HepG2 (cell line): ENCODE data around the gene PAK1. TPM values are rescaled to one million over a fixed set of nuclear protein-coding genes. Genes with fewer than 3 reads are reported as not detected.
A peak's percentile ranks its signal among the peaks of the same experiment; 100 is the strongest.

Experiments
- ATAC-seq: fragments of 200-7000 bp; cut with Tn5 transposase; 3 replicates; pipeline ENCODE4 v1.9.1; 2020; ENCODE audit warnings: mild to moderate bottlenecking, moderate library complexity
- BruUV-seq: library from RNA; stranded (reverse); fragments of 400-500 nt; replicated peaks from 2 replicates; lab custom pipeline; 2021; lab: Mats Ljungman, UMichigan
- CTCF ChIA-PET: fragments of 300-600 bp; formaldehyde crosslinking; extraction: SDS; loops from one replicate; lab custom pipeline; 2021; ENCODE audit warnings: low total read pairs, inconsistent platforms, low intra/inter-chr PET ratio; lab: Yijun Ruan, JAX
- POLR2A ChIA-PET: fragments of 350-600 bp; sonication (Branson Sonifier 250); formaldehyde crosslinking; loops from one replicate; lab custom pipeline; 2020; ENCODE audit warnings: antibody characterized with exemption, inconsistent platforms; lab: Yijun Ruan, JAX
- DNase-seq: peaks from one replicate; pipeline ENCODE4 v3.0.0-alpha.2; 2015; ENCODE audit warnings: low spot score
- FAIRE-seq: peaks from 3 replicates; lab custom pipeline; 2011; peaks lifted over from hg19 to GRCh38; lab: Jason Lieb, UNC
- H2AFZ ChIP-seq: one replicate; pipeline ENCODE4 v1.6.1; 2011; ENCODE audit warnings: low read length, inconsistent platforms
- H3K27ac ChIP-seq: fragments of 300-600 bp; 3 replicates; pipeline ENCODE4 v1.8.0; 2011; ENCODE audit warnings: mixed run types, mild to moderate bottlenecking, mixed read lengths, low read length, inconsistent platforms; ENCODE audit not compliant: insufficient read depth; ENCODE audit errors: extremely low read length
- H3K27me3 ChIP-seq, 2 experiments: fragments of 200-600 bp in 1 of 2; 2 replicates in 1 of 2; 3 replicates in 1 of 2; pipeline versions ENCODE4 v1.6.0 to v1.8.0; 2011; ENCODE audit warnings: low read length in 2 of 2, mild to moderate bottlenecking in 2 of 2, moderate library complexity in 2 of 2, inconsistent platforms in 1 of 2; ENCODE audit not compliant: insufficient read depth in 2 of 2, control insufficient read depth in 1 of 2
- H3K36me3 ChIP-seq, 2 experiments: fragments of 200-600 bp in 1 of 2; replicated peaks in 1 of 2; 2 replicates in 1 of 2; 3 replicates in 1 of 2; pipeline versions ENCODE4 v1.5.1 to v1.8.0; 2011; ENCODE audit warnings: low read length in 2 of 2, inconsistent platforms in 1 of 2; ENCODE audit not compliant: insufficient read depth in 2 of 2, control insufficient read depth in 1 of 2
- H3K4me1 ChIP-seq: 2 replicates; pipeline ENCODE4 v1.5.1; 2012; ENCODE audit warnings: low read length, inconsistent platforms; ENCODE audit not compliant: insufficient read depth
- H3K4me2 ChIP-seq: 2 replicates; pipeline ENCODE4 v1.6.0; 2011; ENCODE audit warnings: low read depth, low read length, inconsistent platforms
- H3K4me3 ChIP-seq, 3 experiments: fragments of 200-600 bp in 1 of 3; sonication (generic), shearing (Covaris generic) in 1 of 3; replicated peaks in 1 of 3; 2 replicates each; pipeline ENCODE4 v1.5.1; 2011 to 2016; ENCODE audit warnings: low read length in 3 of 3, inconsistent platforms in 2 of 3, low read depth in 2 of 3, mild to moderate bottlenecking in 2 of 3, control low read depth in 1 of 3, mixed read lengths in 1 of 3; ENCODE audit not compliant: insufficient read depth in 1 of 3
- H3K79me2 ChIP-seq: one replicate; pipeline ENCODE4 v1.6.1; 2011; ENCODE audit warnings: low read length, inconsistent platforms; ENCODE audit not compliant: insufficient read depth
- H3K9ac ChIP-seq: 2 replicates; pipeline ENCODE4 v1.6.0; 2011; ENCODE audit warnings: mild to moderate bottlenecking, low read depth, low read length, inconsistent platforms; ENCODE audit not compliant: insufficient read depth
- H3K9me3 ChIP-seq: 2 replicates; pipeline ENCODE4 v1.5.1; 2012; ENCODE audit warnings: mild to moderate bottlenecking, low read length
- H4K20me1 ChIP-seq: 2 replicates; pipeline ENCODE4 v1.6.0; 2011; ENCODE audit warnings: inconsistent platforms, mild to moderate bottlenecking, low read length, moderate library complexity; ENCODE audit not compliant: insufficient read depth
- NR2F1 ChIP-seq, 2 experiments: fragments of 450-650 bp in 1 of 2; formaldehyde crosslinking in 1 of 2; IDR thresholded peaks; 2 replicates each; pipeline versions ENCODE4 v1.5.0 to v1.6.1; 2016 to 2020; ENCODE audit warnings: mild to moderate bottlenecking in 1 of 2, missing compliant biosample characterization in 1 of 2, missing genetic modification reagents in 1 of 2, moderate library complexity in 1 of 2
- PHF5A ChIP-seq: IDR thresholded peaks from one replicate; pipeline ENCODE4 v1.6.1; 2018; ENCODE audit warnings: low read depth, missing genetic modification reagents; ENCODE audit not compliant: unreplicated experiment
- STAG1 ChIP-seq: sonication (generic); formaldehyde crosslinking; IDR thresholded peaks from 2 replicates; pipeline ENCODE4 v1.4.0; 2020; ENCODE audit warnings: missing genetic modification reagents
- TCF12 ChIP-seq, 2 experiments: fragments of 450-650 bp in 1 of 2; sonication (generic) in 1 of 2; formaldehyde crosslinking in 1 of 2; IDR thresholded peaks; 2 replicates each; pipeline versions ENCODE4 v1.6.1 to v1.8.0; 2017 to 2022; ENCODE audit warnings: antibody characterized with exemption in 1 of 2, mild to moderate bottlenecking in 1 of 2, missing genetic modification reagents in 1 of 2, moderate library complexity in 1 of 2
- TSC22D2 ChIP-seq: sonication (generic); formaldehyde crosslinking; IDR thresholded peaks from 2 replicates; pipeline ENCODE4 v1.5.1; 2020; ENCODE audit warnings: missing genetic modification reagents, mild to moderate bottlenecking, borderline replicate concordance
- ZNF143 ChIP-seq: sonication (generic); formaldehyde crosslinking; IDR thresholded peaks from 2 replicates; pipeline ENCODE4 v1.4.0; 2020; ENCODE audit warnings: missing genetic modification reagents
- ZNF292 ChIP-seq: sonication (generic); formaldehyde crosslinking; IDR thresholded peaks from 2 replicates; pipeline ENCODE4 v1.8.1; 2022; ENCODE audit warnings: mild to moderate bottlenecking, low read depth, missing genetic modification reagents, borderline replicate concordance
- ZNF549 ChIP-seq: sonication (generic); formaldehyde crosslinking; IDR thresholded peaks from 2 replicates; pipeline ENCODE4 v1.5.0; 2020; ENCODE audit warnings: missing genetic modification reagents
- WGBS: methylation state at CpG from one replicate; pipeline ENCODE4 v1.1.6; 2017; ENCODE audit warnings: low lambda C conversion rate; 5-methylcytosine and 5-hydroxymethylcytosine counted together
- in situ Hi-C: cut with HindIII; loops from 2 replicates; pipeline ENCODE4 v1.10.0; 2017; ENCODE audit warnings: low pct_unique_long_range_greater_than_20kb; ENCODE audit not compliant: extremely low pct_ligation_motif_present
- intact Hi-C: fragments of 100-400 bp; cut with micrococcal nuclease; formaldehyde crosslinking; loops from one replicate; pipeline ENCODE4 v1.10.0; 2022; ENCODE audit not compliant: unreplicated experiment
- polyA plus RNA-seq, 8 experiments: library from polyadenylated mRNA; depleted of rRNA in 3 of 8; stranded (reverse) in 7 of 8; unstranded in 1 of 8; fragments of >200 nt; fragmentation: Illumina TruSeq in 4 of 8; extraction: Trizol in 4 of 8; gene quantifications; 2 replicates each; pipeline versions ENCODE4 v1.2.1 to v1.2.3, GENCODE V29; 2011 to 2016; ENCODE audit warnings: low read depth in 4 of 8, missing spikeins in 1 of 8, mixed read lengths in 1 of 8; ENCODE audit not compliant: insufficient read depth in 1 of 8
- total RNA-seq, 5 experiments: library from RNA; depleted of rRNA; stranded (reverse); fragments of >200 nt; fragmentation: Illumina TruSeq; extraction: Trizol; gene quantifications; 2 replicates each; pipeline ENCODE4 v1.2.3, GENCODE V29; 2016; ENCODE audit warnings: low read depth in 1 of 5
- TF ChIP-seq, protein P1 (sequence below): conservative IDR thresholded peaks from 2 replicates; pipeline ENCODE4 v1.6.1; 2018; ENCODE audit warnings: missing genetic modification reagents
- TF ChIP-seq, protein P2 (sequence below): sonication (generic); formaldehyde crosslinking; IDR thresholded peaks from 2 replicates; pipeline ENCODE4 v1.5.0; 2020; ENCODE audit warnings: mild to moderate bottlenecking, low read depth, missing genetic modification reagents, borderline replicate concordance
- TF ChIP-seq, protein P3 (sequence below): sonication (generic); formaldehyde crosslinking; IDR thresholded peaks from 2 replicates; pipeline ENCODE4 v1.9.0; 2021; ENCODE audit warnings: mild to moderate bottlenecking, missing genetic modification reagents

The PAK1 gene
- total and polyA plus RNA-seq, 2 of the 13 experiments (the other 11 are each of a cell fraction or from before 2014, with no cell fraction given) = 1.5 to 4.3 TPM

DNA sequence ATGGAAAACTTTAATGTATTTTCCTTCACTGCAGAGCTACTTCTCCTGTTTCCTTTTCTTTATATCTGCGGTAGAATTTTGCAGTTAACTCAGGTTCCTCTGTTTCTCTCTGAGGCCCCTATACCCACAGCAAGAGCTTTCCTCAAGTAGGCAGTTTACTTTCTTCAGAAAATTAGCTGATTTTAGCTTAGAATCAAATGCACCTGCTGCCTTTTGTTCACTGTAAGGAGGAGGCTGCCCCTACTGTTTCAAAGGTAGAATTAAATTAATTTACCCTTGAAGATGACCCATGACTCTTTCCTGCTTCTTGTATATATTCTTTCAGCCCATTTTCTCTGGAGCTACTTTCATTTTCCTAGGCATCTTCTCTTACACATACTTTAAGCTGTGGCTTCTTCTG lies 103.7 kb downstream of the PAK1 start:
- FAIRE-seq (no peak), DNase-seq (no peak), ATAC-seq (no peak)
- Histone ChIP-seq H3K36me3 (no peaks in the 10 kb centered on the region), H3K79me2 (no peaks in the 10 kb centered on the region), H2AFZ (no peak overlapping the region), H3K9ac (no peak overlapping the region), H3K4me3 (no peak overlapping the region), H4K20me1 (no peaks in the 10 kb centered on the region), H3K4me1 (no peaks in the 10 kb centered on the region), H3K27me3 (no peaks in the 10 kb centered on the region), H3K4me2 (no peak overlapping the region), H3K9me3 (no peaks in the 10 kb centered on the region), H3K27ac (no peak overlapping the region)
- ChIA-PET CTCF (no interaction called here), POLR2A (no interaction called here)
- TF ChIP-seq TSC22D2 (CRISPR knock-in tag) = no peak
- TF ChIP-seq, protein P1, sequence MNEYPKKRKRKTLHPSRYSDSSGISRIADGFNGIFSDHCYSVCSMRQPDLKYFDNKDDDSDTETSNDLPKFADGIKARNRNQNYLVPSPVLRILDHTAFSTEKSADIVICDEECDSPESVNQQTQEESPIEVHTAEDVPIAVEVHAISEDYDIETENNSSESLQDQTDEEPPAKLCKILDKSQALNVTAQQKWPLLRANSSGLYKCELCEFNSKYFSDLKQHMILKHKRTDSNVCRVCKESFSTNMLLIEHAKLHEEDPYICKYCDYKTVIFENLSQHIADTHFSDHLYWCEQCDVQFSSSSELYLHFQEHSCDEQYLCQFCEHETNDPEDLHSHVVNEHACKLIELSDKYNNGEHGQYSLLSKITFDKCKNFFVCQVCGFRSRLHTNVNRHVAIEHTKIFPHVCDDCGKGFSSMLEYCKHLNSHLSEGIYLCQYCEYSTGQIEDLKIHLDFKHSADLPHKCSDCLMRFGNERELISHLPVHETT = no peak
- TF ChIP-seq PHF5A = no peak
- no peak for TF ChIP-seq NR2F1 (CRISPR knock-in tag; IDR thresholded peaks at IDR 0.05)
- TF ChIP-seq, protein P2, sequence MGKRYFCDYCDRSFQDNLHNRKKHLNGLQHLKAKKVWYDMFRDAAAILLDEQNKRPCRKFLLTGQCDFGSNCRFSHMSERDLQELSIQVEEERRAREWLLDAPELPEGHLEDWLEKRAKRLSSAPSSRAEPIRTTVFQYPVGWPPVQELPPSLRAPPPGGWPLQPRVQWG = no peak
- TF ChIP-seq STAG1 (CRISPR knock-in tag) = peak; percentile 24; the same call in 1 of the 2 replicates
- intact Hi-C loops (loop anchor here (10.0 kb wide), 1 partner anchor 175 kb away; no protein-coding TSS in a partner anchor), in situ Hi-C loops (no loop called here)
- 97% methylated on average over 1 of the region's 1 CpG for WGBS
- no TSS peak for BruUV-seq

DNA sequence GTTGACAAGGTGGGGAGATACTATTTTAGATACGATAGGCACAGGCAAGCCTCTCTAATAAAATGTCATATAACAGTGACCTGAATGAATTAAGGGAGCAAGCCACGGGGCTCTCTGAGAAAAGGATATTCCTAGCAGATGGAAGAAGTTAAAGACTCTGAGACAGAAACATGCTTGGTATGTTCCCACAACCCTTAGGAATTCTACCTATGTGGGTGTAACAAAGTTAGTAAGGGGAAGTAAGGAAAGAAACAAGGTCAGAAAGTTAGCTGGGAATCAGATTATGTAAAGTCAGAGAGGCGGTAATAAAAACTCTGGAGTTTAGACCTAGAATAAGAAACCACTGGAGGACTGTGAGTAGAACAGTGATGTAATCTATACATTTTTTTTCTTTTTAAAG lies 112.7 kb downstream of the PAK1 start:
- intact Hi-C loops (no loop called here), in situ Hi-C loops (no loop called here)
- Histone ChIP-seq H3K4me1 (no peaks in the 10 kb centered on the region), H4K20me1 (no peaks in the 10 kb centered on the region), H3K79me2 (no peaks in the 10 kb centered on the region), H3K9ac (no peak overlapping the region), H3K27me3 (no peaks in the 10 kb centered on the region), H3K27ac (no peak overlapping the region), H3K9me3 (no peaks in the 10 kb centered on the region), H2AFZ (no peak overlapping the region), H3K4me2 (no peak overlapping the region), H3K36me3 (no peaks in the 10 kb centered on the region), H3K4me3 (no peak overlapping the region)
- ATAC-seq (no peak), FAIRE-seq (no peak), DNase-seq (no peak)
- POLR2A ChIA-PET = no interaction called here
- BruUV-seq = no TSS peak
- 73% methylated on average over 3 of the region's 3 CpGs for WGBS
- CTCF ChIA-PET = no interaction called here
- TF ChIP-seq ZNF143 (CRISPR knock-in tag) (no peak), TCF12 (IDR thresholded peaks at IDR 0.05) (no peak), TCF12 (CRISPR knock-in tag; IDR thresholded peaks at IDR 0.05) (no peak), ZNF549 (CRISPR knock-in tag) (no peak), ZNF292 (CRISPR knock-in tag) (no peak)
- TF ChIP-seq, protein P3, sequence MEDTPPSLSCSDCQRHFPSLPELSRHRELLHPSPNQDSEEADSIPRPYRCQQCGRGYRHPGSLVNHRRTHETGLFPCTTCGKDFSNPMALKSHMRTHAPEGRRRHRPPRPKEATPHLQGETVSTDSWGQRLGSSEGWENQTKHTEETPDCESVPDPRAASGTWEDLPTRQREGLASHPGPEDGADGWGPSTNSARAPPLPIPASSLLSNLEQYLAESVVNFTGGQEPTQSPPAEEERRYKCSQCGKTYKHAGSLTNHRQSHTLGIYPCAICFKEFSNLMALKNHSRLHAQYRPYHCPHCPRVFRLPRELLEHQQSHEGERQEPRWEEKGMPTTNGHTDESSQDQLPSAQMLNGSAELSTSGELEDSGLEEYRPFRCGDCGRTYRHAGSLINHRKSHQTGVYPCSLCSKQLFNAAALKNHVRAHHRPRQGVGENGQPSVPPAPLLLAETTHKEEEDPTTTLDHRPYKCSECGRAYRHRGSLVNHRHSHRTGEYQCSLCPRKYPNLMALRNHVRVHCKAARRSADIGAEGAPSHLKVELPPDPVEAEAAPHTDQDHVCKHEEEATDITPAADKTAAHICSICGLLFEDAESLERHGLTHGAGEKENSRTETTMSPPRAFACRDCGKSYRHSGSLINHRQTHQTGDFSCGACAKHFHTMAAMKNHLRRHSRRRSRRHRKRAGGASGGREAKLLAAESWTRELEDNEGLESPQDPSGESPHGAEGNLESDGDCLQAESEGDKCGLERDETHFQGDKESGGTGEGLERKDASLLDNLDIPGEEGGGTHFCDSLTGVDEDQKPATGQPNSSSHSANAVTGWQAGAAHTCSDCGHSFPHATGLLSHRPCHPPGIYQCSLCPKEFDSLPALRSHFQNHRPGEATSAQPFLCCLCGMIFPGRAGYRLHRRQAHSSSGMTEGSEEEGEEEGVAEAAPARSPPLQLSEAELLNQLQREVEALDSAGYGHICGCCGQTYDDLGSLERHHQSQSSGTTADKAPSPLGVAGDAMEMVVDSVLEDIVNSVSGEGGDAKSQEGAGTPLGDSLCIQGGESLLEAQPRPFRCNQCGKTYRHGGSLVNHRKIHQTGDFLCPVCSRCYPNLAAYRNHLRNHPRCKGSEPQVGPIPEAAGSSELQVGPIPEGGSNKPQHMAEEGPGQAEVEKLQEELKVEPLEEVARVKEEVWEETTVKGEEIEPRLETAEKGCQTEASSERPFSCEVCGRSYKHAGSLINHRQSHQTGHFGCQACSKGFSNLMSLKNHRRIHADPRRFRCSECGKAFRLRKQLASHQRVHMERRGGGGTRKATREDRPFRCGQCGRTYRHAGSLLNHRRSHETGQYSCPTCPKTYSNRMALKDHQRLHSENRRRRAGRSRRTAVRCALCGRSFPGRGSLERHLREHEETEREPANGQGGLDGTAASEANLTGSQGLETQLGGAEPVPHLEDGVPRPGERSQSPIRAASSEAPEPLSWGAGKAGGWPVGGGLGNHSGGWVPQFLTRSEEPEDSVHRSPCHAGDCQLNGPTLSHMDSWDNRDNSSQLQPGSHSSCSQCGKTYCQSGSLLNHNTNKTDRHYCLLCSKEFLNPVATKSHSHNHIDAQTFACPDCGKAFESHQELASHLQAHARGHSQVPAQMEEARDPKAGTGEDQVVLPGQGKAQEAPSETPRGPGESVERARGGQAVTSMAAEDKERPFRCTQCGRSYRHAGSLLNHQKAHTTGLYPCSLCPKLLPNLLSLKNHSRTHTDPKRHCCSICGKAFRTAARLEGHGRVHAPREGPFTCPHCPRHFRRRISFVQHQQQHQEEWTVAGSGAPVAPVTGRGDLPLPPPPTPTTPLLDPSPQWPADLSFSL (CRISPR knock-in tag) = no peak
